GM12892 (cell line): ENCODE measurements around the gene LPIN1.

Source experiments
- POLR2A ChIP-seq: IDR thresholded peaks from 2 replicates; pipeline ENCODE4 v1.6.1; 2011; ENCODE audit warnings: low read depth, low read length, control low read depth
- POLR2AphosphoS5 ChIP-seq: IDR thresholded peaks from 2 replicates; pipeline ENCODE4 v1.6.1; 2011; ENCODE audit warnings: low read depth, low read length, control low read depth
- TAF1 ChIP-seq: IDR thresholded peaks from 2 replicates; pipeline ENCODE4 v1.6.1; 2011; ENCODE audit warnings: low read depth, mild to moderate bottlenecking, control low read depth, low read length, borderline replicate concordance

- TF ChIP-seq POLR2A (no peak), POLR2AphosphoS5 (no peak), TAF1 (no peak)
These were observed 33.6 kb upstream of the LPIN1 start for GRCh38 chr2:11712866-11713265.
